Bone marrow (tissue), 2 donors: Measurements from ENCODE around the gene NRTN.
"Not testable (repeated sequence)": the region's sequence is repeated elsewhere in the genome, so short reads cannot be mapped to it uniquely, and the experiment has no call there.

Experiments
- DNase-seq, 2 donors: peaks; one replicate each; lab custom pipeline; 2025; lab: John Stamatoyannopoulos, UW

Gene NRTN

DNA sequence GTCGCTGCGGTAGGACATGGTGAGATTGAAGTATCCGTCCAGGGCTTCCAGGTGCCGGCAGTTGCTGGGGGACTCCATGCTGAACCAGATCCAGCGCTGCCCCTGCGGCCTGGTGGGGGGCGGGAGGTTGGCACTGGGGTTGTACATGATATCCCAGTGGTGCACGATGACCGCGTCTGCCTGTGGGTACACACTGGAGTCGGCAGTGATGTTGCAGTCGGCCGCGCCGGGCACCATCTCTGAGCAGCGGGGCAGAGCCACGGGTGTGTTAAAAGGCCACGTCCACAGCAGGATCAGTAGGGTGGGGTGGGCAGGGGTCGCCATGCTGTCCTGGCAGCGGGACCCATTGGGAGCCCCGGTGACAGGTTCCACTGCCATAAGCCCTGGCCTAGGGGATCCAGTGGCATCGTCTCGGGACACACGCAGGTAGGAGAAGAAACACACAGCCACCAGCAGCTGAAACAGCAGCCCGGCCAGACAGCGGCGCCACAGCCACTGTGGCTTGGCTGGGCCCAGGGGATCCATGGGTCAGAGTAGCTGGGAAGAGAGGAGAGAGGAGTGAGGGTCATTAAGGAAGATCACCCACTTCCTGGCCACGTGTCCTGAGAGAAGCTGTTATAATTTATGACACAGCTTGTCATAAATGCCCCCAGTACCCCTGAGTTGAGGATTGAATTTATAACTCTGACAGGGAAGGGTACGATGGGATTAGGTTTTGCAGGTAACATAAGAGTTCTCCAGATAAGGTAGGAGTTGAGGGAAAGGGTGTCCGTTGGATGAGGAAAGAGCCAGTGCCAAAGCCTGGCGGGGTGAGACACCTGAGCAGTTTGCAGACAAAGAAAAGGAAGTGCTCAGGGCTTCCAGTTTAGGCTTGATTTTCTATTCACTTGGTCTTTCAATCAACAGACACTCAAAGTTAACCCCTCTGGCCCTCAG is 62.6 kb downstream of the NRTN start:
- no peak for DNase-seq

DNA sequence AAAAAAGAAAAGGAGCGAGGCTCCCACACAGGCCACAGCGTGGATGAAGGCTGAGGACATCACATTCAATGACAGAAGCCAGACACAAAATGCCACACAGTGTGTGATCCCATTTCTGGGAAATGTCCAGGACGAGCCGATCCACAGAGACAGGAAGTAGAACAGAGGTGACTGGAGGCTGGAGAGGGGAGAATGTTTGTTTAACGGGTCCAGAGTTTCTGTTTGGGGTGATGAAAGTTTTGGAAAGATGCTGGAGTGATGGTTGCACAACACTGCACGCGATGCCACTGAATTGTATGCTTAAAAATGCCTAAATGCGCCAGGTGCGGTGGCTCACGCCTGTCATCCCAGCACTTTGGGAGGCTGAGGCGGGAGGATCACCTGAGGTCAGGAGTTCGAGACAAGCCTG is 66.1 kb downstream of the NRTN start:
- no peak for DNase-seq

DNA sequence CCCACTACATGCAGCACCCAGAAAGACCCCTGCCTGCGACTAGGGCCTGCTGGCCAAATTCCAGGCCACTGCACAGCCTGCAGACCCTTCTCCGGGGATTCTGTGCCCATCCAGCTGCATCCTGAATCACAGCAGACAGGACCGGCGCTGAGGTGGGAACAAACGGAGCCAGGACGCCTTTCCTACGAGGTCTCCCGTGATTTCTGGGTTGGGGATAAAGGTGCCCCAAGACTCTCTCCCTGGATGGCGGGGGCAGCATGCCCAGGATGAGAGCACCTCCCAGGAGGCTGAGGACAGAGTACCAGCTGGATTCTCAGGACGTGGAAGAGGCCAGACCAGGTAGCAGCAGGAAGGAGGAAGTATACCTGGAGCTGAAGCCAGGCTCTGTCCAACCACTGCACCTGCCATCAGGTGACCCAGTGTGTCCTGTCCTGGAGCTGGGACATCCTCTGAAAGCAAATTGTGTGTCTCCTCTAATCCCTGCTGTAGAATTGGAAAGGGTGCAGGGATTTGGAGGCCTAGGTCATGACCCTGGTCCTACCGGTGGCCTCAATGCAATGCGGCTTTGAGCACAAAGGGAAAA is 68.8 kb downstream of the NRTN start:
- no peak for DNase-seq

DNA sequence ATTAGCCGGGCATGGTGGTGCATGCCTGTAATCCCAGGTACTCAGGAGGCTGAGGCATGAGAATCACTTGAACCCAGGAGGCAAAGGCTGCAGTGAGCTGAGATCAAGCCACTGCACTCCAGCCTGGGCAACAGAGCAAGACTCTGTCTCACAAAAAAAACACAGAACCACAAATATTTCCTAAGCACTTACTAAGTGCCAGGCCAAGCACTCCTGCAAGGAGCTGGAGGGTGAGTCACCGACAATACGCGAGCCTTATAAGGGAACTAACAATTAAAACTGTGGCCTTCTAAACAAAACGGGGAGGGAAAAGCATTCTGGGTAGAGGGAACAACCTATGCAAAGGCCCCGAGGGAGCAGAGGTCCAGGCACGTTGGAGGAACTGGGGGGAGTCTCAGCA is 69.6 kb downstream of the NRTN start:
- not testable (repeated sequence) for DNase-seq

DNA sequence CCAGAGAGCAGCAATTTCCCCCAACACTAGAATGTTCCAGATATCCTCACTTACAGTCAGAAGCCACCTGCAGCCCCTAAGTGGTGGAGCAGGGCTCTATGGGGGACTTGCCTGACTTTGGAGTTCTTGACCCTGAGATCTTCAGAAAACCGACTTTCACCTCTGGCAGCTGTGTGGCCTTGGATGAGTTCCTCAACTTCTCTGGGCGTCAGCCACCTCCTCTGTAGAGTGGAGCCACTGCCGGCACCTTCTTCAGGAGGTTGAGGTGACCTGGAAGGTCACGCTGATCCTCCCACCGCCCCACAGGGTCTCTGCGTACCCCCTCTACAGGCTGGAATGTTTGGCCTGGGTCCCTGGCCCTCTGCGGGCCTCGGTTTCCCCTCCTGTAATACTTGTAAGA is 72.6 kb downstream of the NRTN start:
- DNase-seq = no peak

DNA sequence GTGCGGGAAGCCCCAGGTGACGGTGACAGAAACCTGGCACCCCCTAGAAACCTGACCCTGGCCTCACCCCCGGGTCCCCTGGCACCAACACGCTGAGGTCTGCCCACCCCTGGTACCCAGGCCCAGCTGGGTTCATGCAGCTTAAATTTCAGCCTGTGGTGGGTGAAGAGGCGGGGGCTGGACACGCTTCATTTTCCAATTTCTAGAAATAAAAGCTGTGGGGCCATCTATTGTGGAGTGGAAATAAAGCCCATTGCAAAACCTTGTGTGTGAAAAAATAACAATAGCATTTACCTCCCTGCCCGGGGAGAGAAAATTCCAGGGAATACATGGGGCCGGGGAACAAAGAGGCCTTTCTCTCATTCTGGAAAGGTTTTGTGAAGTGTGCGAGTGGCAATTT is 73.0 kb downstream of the NRTN start:
- DNase-seq = no peak
